DMS79 (cell line): ENCODE results near the gene CRTC1.

Source experiments
- DNase-seq: peaks from one replicate; lab custom pipeline; 2025; lab: John Stamatoyannopoulos, UW

The CRTC1 gene

GRCh38 chr19:18699403-18700054, 16.0 kb downstream of the CRTC1 start:
- no peak for DNase-seq

GRCh38 chr19:18700501-18701249, 17.2 kb downstream of the CRTC1 start:
- peak; percentile 72 for DNase-seq

DNA sequence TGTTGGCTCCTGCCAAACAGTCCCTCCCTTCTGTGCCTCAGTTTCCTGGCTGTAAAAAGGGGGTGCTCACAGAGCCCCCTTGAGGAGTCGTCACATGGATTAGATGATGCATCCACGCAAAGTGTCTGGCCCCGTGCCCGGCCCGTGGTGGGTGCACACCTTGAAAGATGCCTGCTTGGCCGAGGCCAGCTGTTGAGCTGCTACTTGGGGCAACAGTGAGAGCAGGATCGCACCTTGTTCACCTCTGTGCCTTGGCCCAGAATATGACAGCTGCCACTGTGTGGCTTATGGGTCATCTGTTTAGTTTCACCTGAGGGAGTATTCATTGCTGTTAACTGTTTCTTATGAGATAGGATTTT, 17.7 kb downstream of the CRTC1 start:
- DNase-seq = peak; percentile 72

GRCh38 chr19:18704054-18704453, 20.6 kb downstream of the CRTC1 start:
- DNase-seq = no peak

GRCh38 chr19:18704971-18705370, 21.5 kb downstream of the CRTC1 start:
- DNase-seq = no peak

GRCh38 chr19:18708452-18709231, 25.2 kb downstream of the CRTC1 start:
- DNase-seq = peak; percentile 71

DNA sequence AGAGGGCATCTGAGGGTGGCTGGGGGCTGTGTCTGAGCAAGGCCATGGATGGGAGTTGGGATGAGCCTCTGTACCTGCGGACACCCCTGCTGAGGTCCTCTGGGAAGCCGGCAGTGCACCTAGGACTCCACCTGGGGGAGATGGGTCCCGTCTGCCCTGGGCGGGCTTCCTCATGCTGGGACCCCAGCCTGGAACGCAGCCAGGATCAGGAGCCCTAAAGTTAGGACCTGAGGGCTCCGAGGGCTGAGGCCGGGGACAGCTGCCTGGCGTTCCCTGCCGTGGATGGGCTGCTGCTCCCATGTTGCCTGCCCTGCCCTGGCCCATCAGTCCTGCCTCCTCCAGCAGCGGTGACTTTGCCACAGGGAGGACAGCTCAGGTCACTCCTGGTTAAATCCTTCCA, 26.1 kb downstream of the CRTC1 start:
- no peak for DNase-seq

- DNase-seq = no peak
Measured at GRCh38 chr19:18710186-18710585, 26.7 kb downstream of the CRTC1 start.

- DNase-seq = no peak
Measured at GRCh38 chr19:18710996-18711751, 27.7 kb downstream of the CRTC1 start.

- DNase-seq = no peak
Measured at GRCh38 chr19:18711893-18712292, 28.4 kb downstream of the CRTC1 start.

- no peak for DNase-seq
Measured at GRCh38 chr19:18712981-18713380, 29.5 kb downstream of the CRTC1 start.

- DNase-seq = no peak
Measured at GRCh38 chr19:18713550-18714117, 30.2 kb downstream of the CRTC1 start.

GRCh38 chr19:18715416-18715815, 31.9 kb downstream of the CRTC1 start:
- no peak for DNase-seq

DNA sequence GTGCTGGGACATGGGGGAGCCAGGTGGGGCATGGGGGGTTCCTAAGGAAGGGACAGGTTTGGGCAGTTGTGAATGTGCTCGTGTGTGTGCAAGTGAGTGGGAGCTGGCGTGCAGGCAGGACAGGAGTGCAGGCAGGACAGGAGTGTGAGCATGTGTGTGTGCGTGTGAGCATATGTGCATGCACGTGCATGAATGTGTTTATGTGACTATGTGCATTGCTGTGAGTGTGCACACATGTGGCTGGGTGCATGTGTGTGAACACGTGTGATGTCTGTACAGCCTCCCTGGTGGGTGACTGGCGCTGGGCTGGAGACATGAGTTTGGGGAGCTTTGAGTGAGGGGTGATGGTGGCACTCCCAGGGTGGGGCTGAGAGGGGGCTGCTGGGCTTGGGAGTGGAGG, 33.4 kb downstream of the CRTC1 start:
- no peak for DNase-seq

DNA sequence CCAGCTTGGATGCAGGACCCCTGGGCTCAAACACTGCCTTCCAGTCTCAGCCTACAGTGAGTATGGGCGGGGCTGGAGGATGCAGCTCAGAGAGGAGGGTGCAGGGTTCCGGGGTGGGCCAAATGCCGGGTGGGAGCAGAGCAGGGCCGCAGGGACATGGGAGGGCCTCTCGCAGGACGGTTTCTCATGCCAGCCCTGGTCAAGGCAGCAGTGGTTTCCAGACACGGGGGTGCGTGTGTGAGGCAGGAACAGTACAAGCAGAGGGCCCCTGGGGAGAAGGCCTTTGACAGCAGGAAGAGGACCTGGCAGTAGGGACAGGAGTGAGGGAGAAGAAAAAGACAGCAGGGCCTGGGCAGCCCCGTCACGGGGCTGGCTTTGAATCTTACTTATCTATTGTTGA, 34.1 kb downstream of the CRTC1 start:
- no peak for DNase-seq

- DNase-seq = no peak
Measured at GRCh38 chr19:18718015-18718526, 34.6 kb downstream of the CRTC1 start.

DNA sequence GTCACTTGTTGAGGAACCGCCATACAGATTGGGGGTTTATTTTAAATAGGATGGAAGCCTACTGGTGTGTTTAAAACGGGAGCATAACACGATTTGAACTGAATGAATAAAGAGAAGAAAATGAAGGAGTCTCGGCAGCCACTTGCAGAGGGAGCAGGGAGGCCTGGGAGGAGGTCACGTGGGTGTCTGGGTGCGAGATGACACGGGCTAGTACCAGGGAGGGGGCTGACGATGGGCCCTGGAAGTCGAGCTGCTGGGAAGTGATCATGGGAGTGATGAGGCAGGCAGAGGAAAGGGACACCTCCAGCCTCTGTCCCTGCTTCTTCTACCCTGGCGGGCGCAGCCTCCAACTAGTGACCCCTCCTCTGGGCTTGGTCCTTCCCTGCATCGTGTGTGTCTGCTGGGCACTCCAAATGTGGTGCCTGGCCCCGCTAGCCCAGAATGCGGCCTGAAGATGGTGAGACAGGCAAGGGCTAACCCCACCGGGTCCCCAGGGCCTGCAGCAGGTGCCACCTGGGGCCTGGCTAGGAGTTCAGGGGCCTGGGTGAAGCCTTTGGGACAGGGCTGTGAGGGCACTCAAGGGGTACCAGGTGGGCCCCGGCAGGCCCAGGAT, 35.5 kb downstream of the CRTC1 start:
- no peak for DNase-seq

GRCh38 chr19:18719541-18719940, 36.1 kb downstream of the CRTC1 start:
- no peak for DNase-seq

DNA sequence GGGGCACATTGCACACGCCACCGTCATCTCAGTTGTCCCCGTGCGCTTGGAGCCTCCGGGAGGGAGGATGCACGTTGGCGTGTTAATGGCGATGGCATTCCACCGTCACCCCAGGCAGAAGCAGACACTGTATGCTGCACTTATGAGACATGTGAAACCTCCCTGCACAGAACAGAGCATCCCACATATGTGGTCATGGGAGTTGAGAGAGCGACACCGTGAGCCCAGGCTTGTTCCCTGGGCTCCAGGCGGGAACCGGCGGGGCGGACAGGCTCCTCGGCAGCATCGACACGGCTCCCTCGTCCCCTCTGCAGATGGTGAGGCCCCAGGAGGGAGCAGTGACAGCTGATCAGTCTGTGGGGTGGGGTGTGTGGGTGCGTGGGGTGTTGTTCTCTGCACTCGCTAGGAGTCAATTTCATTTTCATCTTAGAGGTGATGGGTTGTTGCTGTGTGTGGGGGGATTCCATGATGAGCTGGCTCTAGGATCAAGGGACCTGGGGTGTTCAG, 40.4 kb downstream of the CRTC1 start:
- no peak for DNase-seq

GRCh38 chr19:18725841-18726770, 42.6 kb downstream of the CRTC1 start:
- DNase-seq = peak; percentile 83
